Lung (tissue), 16 donors: Measurements from ENCODE around the gene MESP2. TPM values are rescaled to one million over a fixed set of nuclear protein-coding genes. Genes with fewer than 3 reads are reported as not detected.

ENCODE experiments used
- ATAC-seq: fragments of 200-7000 bp; cut with Tn5 transposase; one replicate; pipeline ENCODE4 v1.9.1; 2020; ENCODE audit warnings: moderate number of reproducible peaks; ENCODE audit not compliant: insufficient read depth, low FRiP score
- DNase-seq, 3 donors: peaks; one replicate each; pipeline ENCODE4 v3.0.0-alpha.2; 2013 to 2017
- H3K27ac ChIP-seq, 2 donors: one replicate each; pipeline ENCODE4 v1.5.1; 2013; ENCODE audit warnings: mild to moderate bottlenecking in 2 of 2, moderate library complexity in 2 of 2, control low read depth in 1 of 2, inconsistent platforms in 1 of 2, low read depth in 1 of 2, low read length in 1 of 2
- H3K27me3 ChIP-seq, 3 donors: one replicate each; pipeline ENCODE4 v1.5.1; 2013; ENCODE audit warnings: low read length in 2 of 3; ENCODE audit not compliant: control insufficient read depth in 3 of 3, insufficient read depth in 3 of 3
- H3K36me3 ChIP-seq, 4 donors: one replicate each; pipeline ENCODE4 v1.5.1; 2013; ENCODE audit warnings: low read length in 4 of 4, mild to moderate bottlenecking in 1 of 4, moderate library complexity in 1 of 4; ENCODE audit not compliant: control insufficient read depth in 4 of 4, insufficient read depth in 4 of 4
- H3K4me1 ChIP-seq, 5 donors: one replicate each; pipeline ENCODE4 v1.5.1; 2013; ENCODE audit warnings: low read length in 5 of 5, mild to moderate bottlenecking in 2 of 5, moderate library complexity in 1 of 5; ENCODE audit not compliant: control insufficient read depth in 5 of 5, insufficient read depth in 5 of 5
- H3K4me3 ChIP-seq: one replicate; pipeline ENCODE4 v1.5.1; 2013; ENCODE audit warnings: mild to moderate bottlenecking, control low read depth, moderate library complexity
- H3K9ac ChIP-seq, 2 donors: one replicate each; pipeline ENCODE4 v1.5.1; 2013; ENCODE audit warnings: low read length in 2 of 2, control low read depth in 1 of 2; ENCODE audit not compliant: insufficient read depth in 1 of 2
- H3K9me3 ChIP-seq, 4 donors: one replicate each; pipeline ENCODE4 v1.5.1; 2013; ENCODE audit warnings: low read length in 3 of 4, mild to moderate bottlenecking in 1 of 4, moderate library complexity in 1 of 4; ENCODE audit not compliant: control insufficient read depth in 4 of 4, insufficient read depth in 3 of 4
- CTCF ChIP-seq: IDR thresholded peaks from 2 replicates; pipeline ENCODE4 v1.5.1; 2012; ENCODE audit warnings: mild to moderate bottlenecking; ENCODE audit errors: control extremely low read depth, extremely low read depth
- WGBS, 2 donors: extraction: QIAGEN DNeasy Blood & Tissue Kit; methylation state at CpG; one replicate each; pipeline ENCODE4 v1.1.7; 2013; 5-methylcytosine and 5-hydroxymethylcytosine counted together
- long read RNA-seq, 5 donors: transcript quantifications; one replicate each; lab custom pipeline, GENCODE V29; 2026
- polyA plus RNA-seq, 2 donors: library from polyadenylated mRNA; stranded (reverse); fragments of 200-250 nt; gene quantifications; one replicate each; pipeline ENCODE4 v1.2.1, GENCODE V29; 2013
- total RNA-seq, 2 donors: library from RNA; depleted of rRNA in 1 of 2; stranded (reverse); fragments of >200 nt in 1 of 2; gene quantifications; one replicate each; pipeline ENCODE4 v1.2.1, GENCODE V29; 2014 to 2021
- donor health status: control.
- donor health status: control.
- donor health status: Bipolar disorder and iron deficiency.
- donor health status: healthy.
- donor health status: DM: yes; HTN: yes; CAD: no.

Gene MESP2, protein sequence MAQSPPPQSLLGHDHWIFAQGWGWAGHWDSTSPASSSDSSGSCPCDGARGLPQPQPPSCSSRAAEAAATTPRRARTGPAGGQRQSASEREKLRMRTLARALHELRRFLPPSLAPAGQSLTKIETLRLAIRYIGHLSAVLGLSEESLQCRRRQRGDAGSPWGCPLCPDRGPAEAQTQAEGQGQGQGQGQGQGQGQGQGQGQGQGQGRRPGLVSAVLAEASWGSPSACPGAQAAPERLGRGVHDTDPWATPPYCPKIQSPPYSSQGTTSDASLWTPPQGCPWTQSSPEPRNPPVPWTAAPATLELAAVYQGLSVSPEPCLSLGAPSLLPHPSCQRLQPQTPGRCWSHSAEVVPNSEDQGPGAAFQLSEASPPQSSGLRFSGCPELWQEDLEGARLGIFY
- under 1 TPM in 1 of 2 donors, not detected in 1; 0.55 TPM for total RNA-seq
- under 1 TPM; 0.17 to 0.71 TPM for polyA plus RNA-seq
- long read RNA-seq, donor 1, result 0 reads
- long read RNA-seq, donor 2, result 0 reads
- long read RNA-seq, donor 3, result 0 reads
- long read RNA-seq, donor 4, result 0 reads
- long read RNA-seq, donor 5, result 0 reads

GRCh38 chr15:89776274-89777072, at the start of gene MESP2:
TSS of gene MESP2 (plus strand) at chr15:89776332. CDS start at chr15:89776358, 26 bp downstream.
- Histone ChIP-seq H3K4me1 (peaks cover 0 to 6% (median 0%) of the 10 kb centered on the region in 5 donors), H3K9ac (no peak within 1 kb of the TSS), H3K4me3 (no peak within 1 kb of the TSS), H3K36me3 (no peaks in the 10 kb centered on the region), H3K27me3 (peaks cover 0 to 3% (median 0%) of the 10 kb centered on the region in 3 donors), H3K9me3 (no peaks in the 10 kb centered on the region), H3K27ac (no peak within 1 kb of the TSS)
- peak; percentile 9 for TF ChIP-seq CTCF
- whole genome bisulfite sequencing, 2 donors, result 7% methylated on average over 63 to 82 of the region's 82 CpGs
- peak; percentile 87 for ATAC-seq
- peak; percentile 88 to 93 (median 89) for DNase-seq

GRCh38 chr15:89728254-89728653, 47.9 kb upstream of the MESP2 start:
- H3K36me3 ChIP-seq, result no peaks in the 10 kb centered on the region
- H3K27me3 ChIP-seq, result no peaks in the 10 kb centered on the region
- H3K9ac ChIP-seq, result no peak overlapping the region
- no peak for TF ChIP-seq CTCF
- H3K4me3 ChIP-seq, result no peak overlapping the region
- 35 to 63% methylated on average over 2 of the region's 2 CpGs for WGBS, 2 donors
- no peaks in the 10 kb centered on the region for H3K4me1 ChIP-seq
- no peak for DNase-seq
- H3K27ac ChIP-seq, result no peak overlapping the region
- peaks cover 0 to 5% (median 0%) of the 10 kb centered on the region in 4 donors for H3K9me3 ChIP-seq
- ATAC-seq, result no peak

GRCh38 chr15:89731275-89731674, 44.9 kb upstream of the MESP2 start:
- ATAC-seq (no peak), DNase-seq (no peak)
- 91 to 98% methylated on average over 5 of the region's 5 CpGs for WGBS, 2 donors
- H3K4me3 ChIP-seq, result no peak overlapping the region
- no peak for TF ChIP-seq CTCF
- H3K27ac ChIP-seq, result no peak overlapping the region
- no peaks in the 10 kb centered on the region for H3K4me1 ChIP-seq
- H3K9ac ChIP-seq, result no peak overlapping the region
- no peaks in the 10 kb centered on the region for H3K9me3 ChIP-seq
- H3K36me3 ChIP-seq, result no peaks in the 10 kb centered on the region
- H3K27me3 ChIP-seq, result no peaks in the 10 kb centered on the region
